Muscle of back (tissue), 11 donors: ENCODE measurements around the gene RBM44. TPM values are rescaled to one million over a fixed set of nuclear protein-coding genes. Genes with fewer than 3 reads are reported as not detected.
A peak's percentile ranks its signal among the peaks of the same experiment; 100 is the strongest.
"Not testable (repeated sequence)": the region's sequence is repeated elsewhere in the genome, so short reads cannot be mapped to it uniquely, and the experiment has no call there.

Experiments used
- DNase-seq, 3 donors: peaks; one replicate each; pipeline versions ENCODE4 v3.0.0 to v3.0.0-alpha.2; 2013
- polyA plus RNA-seq, 10 donors: library from polyadenylated mRNA; unstranded; fragments of 120-200 nt; gene quantifications; one replicate each; pipeline ENCODE4 v1.2.1, GENCODE V29; 2013; ENCODE audit not compliant: insufficient read length in 10 of 10

The RBM44 gene
- polyA plus RNA-seq, 10 donors, result 0.29 to 1.4 (median 0.66) TPM

DNA sequence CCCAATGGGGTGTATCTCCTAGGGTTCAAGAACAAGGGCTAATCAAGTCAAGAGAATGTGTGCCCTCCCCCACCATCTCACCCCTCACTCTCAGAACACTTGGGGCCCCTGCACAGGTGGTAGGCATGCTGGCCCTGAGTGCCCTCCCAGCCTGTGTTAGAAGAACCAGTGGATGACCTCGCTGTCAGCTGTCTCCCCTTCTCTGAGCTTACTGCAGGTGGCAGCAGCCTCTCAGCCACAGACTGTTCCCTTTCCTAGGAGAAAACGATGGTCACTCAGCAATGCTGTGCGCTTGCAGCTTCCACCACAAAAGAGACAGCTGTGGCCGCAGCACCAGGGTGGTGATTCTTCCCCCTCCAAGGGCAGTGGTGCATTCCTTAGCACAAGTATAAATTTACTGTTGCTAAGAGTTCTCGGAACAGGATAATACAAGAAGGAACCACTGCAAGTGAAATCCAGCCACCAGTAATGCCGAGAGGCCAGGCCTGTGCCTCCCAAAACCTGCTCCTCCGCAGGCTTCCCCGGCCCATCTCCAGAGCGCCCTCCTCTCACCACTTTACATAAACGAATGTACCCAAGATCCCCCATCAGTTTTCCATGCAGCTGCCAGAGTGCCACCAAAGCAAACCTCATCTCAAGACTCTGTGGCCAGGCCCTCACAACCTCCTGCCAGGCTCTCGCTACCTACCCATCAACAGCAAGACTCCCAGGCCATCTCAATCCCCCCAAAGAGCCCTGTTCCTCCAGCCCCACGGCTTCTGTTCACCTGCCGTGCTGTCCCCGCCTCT lies 59.9 kb downstream of the RBM44 start:
- DNase-seq, result peak; percentile 69 to 82 (median 73)

GRCh38 chr2:237859082-237859433 lies 60.5 kb downstream of the RBM44 start:
- DNase-seq, result no peak

DNA sequence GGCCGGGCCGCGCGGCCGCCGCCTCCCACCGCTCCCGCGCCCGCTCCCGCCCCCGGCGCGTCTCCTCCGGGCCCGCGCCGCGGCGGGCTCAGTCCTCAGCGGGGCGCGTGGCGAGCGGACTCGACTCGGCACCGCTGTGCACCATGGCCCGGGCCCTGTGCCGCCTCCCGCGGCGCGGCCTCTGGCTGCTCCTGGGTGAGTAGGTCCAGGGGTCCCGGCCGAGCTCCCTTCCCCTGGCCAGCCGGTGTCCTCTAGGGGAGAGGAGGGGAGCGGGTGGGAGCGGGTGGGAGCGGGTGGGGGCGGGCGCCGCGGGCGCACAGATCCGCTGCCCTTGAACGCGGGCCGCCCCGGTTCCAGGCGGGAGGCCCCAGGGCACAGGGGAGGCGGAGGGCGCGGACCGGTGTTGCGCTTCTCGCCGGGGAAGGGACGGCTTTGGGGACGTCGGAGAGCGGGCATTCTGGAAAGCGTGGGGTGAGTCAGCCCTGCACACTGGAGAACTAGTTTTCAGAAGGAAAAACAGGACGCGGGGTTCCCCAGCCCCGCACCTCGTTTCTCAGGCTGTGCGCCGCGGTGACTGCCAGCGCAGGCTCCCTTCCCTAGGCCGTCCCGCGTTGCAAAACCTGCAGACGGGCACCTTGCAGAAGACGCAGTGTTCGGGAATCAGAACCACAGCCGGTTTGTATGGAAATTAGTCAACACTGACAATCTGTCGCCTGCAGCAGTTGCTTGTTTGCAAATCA lies 61.1 kb downstream of the RBM44 start, which contains the start of gene RAMP1:
TSS of gene RAMP1 (plus strand) at position 91 of the 740 bp plus-strand sequence. CDS start at position 144, 53 bp downstream.
- peak in 1 of 3 donors; percentile 34 for DNase-seq

- DNase-seq, result no peak
Measured at GRCh38 chr2:237860273-237860935, 61.8 kb downstream of the RBM44 start.

- no peak for DNase-seq
Measured at GRCh38 chr2:237861875-237862527, 63.4 kb downstream of the RBM44 start.

DNA sequence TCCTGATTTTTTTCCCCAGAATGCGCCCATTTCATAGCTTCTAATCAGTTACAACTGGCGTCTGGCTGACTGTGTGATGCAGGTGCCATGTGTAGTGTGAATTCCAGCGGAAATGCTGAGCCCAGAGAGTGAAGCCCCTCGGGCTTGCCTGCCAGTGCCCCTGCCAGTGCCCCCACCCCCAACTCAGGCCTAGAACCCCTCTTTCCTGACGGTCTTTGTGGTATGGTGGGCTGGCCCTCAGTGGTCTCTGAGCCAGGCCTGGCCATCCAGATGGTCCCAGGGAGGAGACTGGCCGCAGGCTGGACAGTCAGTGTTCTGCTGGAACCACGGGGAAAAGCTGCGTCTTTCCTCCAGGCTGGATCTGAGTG lies 63.9 kb downstream of the RBM44 start:
- no peak for DNase-seq

DNA sequence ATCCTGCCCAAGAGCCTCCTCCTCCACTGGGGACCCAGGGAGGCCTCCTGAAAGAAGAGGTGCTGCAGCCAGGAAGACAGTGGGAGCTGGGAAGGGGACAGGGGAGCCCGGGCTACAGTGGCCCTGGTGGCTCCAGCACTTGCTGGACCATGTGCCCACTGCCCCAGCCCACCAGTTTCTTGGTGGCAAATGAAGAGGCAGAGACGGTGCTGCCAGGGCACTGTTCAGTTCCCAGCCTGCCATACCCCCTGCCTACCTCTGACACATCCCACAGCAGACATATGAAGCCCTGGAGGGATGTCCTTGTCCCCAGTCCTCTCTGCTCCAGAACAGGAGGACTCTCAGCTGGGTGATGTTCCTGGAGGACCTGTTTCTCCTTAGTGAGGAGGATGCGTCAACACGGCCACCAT lies 64.5 kb downstream of the RBM44 start:
- DNase-seq, result no peak

- DNase-seq, result no peak
Measured at GRCh38 chr2:237863689-237864443, 65.3 kb downstream of the RBM44 start.

DNA sequence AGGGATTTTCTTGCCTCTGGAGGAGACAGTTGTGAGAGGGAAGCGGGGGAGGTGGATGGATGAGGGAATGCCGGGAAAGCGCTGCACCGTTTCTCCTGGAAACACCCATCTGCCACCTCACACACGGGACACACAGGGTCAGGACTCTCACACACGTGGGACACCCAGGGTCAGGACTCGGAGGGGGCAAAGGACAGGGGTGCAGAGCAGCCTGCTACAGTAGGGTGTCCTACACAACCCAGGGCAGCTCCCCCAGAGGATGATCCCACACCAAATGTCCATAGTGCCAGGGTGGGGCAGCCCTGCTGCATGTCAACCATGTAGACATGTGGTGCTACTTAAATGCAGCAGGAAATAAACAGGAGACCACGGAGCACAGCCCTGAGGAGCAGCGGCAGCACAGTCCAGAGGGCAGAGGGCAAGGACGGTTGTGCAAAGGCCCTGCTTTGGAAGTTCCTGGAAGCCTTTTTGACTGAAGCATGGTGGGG lies 65.9 kb downstream of the RBM44 start:
- DNase-seq, result no peak

DNA sequence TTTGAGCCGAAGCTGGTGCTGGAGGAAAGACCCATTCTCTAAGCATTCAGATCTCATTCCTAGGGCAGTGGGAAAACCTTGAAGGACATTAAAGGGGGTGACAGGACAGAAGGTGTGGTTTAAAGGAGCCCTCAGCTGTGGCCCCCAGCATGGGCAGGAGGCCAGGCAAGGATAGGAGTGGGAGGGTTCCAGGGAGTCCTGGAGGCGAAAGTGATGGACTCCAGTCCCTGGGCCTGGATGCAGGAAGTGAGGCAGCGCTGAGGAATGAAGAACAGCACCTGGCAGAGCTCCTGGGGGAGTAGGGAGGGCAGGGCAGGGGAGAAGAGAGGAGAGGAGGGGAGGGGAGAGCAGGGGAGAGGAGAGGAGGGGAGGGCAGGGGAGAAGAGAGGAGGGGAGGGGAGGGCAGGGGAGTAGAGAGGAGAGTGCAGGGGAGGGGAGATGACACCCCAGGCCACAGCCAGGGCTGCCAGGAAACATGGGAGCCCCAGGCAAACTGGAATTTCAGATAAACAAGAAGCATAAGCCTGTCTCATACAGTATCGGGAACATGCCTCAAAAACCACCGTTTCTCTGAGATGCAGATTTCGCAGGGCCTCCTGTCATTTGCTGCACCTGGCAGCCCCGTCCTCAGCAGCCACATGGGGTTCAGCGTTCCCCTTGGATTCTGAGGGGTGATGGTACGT lies 66.5 kb downstream of the RBM44 start:
- no peak for DNase-seq

- no peak for DNase-seq
Measured at GRCh38 chr2:237865623-237866041, 67.1 kb downstream of the RBM44 start.

- no peak for DNase-seq
Measured at GRCh38 chr2:237866101-237866621, 67.6 kb downstream of the RBM44 start.

DNA sequence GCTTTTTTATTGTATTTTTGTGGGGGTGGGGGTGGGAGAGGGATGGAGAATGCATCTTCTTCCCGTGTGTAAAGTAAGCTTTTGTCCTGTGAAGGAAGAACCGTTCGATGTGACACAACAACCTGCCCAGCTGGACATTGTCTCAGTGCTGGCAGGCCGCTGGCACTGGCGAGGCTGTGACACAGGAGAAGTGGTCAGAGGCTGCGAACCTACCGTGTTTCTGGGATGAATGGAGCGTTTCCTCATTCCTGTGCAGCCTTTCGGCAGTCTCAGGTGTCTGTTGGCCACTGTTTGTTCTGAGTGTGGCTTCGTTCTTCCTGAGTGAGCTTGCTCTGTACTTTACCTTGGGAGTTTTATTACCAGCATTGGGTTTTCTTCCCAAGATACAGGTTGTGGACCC lies 68.9 kb downstream of the RBM44 start:
- DNase-seq, result no peak

DNA sequence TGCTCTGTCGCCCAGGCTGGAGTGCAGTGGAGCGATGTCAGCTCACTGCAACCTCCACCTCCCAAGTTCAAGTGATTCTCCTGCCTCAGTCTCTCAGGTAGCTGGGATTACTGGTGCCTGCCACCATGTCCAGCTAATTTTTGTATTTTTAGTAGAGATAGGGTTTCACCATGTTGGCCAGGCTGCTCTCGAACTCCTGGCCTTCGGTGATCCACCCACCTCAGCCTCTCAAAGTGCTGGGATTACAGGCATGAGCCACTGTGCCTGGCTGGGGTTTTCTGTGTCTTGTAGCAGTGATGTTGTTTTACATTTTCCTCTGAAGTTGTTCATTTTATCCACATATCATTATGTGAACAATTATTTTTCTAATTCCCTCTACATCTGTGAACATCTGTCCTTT lies 69.5 kb downstream of the RBM44 start:
- not testable (repeated sequence) for DNase-seq

DNA sequence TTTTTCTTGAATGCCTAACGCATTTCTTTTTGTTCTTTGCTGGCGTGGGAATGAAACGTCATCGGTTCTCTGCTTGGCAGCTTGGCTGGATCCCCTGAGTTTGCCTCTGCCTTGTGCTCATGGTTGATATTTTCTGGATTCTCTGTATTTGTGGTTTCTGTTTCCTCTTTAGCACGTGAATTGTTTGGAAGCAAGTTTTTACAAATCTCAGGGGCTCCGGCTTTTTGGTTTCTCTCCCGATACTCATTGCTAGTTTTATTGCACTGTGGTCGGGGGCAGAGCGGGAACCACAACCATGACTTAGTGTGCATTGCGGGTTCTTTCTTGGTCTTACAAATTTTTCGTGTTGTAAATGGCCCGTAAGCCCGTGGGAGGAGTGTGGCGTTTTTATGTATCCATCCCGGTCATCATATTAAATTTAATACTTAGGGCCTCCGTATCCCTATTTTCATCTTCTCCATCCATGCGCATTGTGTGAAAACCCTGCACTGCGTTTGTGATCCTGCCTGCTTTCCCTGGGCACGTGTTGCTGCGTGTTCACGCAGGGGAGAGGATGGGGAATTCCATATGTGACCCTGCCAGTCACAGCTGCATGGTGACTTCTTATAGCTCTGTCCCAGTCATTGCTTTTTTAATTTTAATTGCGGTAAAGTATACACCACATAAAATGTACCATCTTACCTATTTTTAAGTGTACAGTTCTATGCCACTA lies 70.2 kb downstream of the RBM44 start:
- DNase-seq, result peak in 2 of 3 donors; percentile 25 to 65

DNA sequence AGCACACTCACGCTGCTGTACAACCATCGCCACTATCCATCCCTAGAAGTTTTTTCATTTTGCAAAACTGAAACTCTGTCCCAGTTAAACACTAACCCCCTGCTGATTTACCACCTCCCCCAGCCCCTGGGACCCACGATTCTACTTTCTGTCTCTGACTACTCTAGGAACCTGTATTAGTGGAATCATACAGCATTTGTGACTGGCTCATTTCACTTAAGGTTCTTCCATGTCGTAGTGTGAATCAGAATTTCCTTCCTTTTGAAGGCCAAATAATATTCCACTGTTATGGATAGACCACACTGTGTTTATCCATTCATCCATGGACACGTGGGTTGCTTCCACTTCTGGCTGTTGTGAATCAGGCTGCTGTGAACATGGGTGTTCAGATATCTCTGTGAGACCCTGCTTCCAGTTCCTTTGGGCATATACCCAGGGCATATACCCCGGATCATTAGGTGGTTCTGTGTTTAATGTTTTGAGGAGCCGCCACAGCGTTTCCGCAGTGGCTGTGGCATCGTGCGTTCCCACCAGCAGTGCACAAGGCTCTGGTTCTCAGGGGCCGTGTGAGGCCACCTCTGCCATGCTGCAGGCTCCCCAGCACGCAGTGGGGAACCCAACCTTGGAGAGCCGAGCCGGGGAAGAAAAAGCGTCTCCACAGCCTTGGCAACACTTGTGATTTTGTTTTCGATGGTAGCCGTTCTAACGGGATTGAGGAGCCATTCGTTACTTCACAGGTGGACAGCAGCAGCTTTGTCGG lies 70.9 kb downstream of the RBM44 start:
- no peak for DNase-seq

- DNase-seq, result no peak
Measured at GRCh38 chr2:237870126-237870525, 71.5 kb downstream of the RBM44 start.

GRCh38 chr2:237870754-237871651 lies 72.4 kb downstream of the RBM44 start:
- no peak for DNase-seq
